AG09309 (cell line): ENCODE measurements around the gene PRR3.
A peak's percentile ranks its signal among the peaks of the same experiment; 100 is the strongest.

ENCODE experiments used
- DNase-seq: peaks from one replicate; pipeline ENCODE4 v3.0.0-alpha.2; 2010; ENCODE audit warnings: low read depth
- H3K4me3 ChIP-seq: 2 replicates; pipeline ENCODE4 v1.5.1; 2011; ENCODE audit warnings: mild to moderate bottlenecking, low read depth, low read length, moderate library complexity; ENCODE audit not compliant: control insufficient read depth
- TF ChIP-seq, protein P1 (sequence below): IDR thresholded peaks from 2 replicates; pipeline ENCODE4 v1.5.1; 2011; ENCODE audit warnings: mild to moderate bottlenecking, low read depth, low read length, inconsistent platforms; ENCODE audit not compliant: insufficient read depth, control insufficient read depth; ENCODE audit errors: missing control alignments

PRR3 gene

DNA sequence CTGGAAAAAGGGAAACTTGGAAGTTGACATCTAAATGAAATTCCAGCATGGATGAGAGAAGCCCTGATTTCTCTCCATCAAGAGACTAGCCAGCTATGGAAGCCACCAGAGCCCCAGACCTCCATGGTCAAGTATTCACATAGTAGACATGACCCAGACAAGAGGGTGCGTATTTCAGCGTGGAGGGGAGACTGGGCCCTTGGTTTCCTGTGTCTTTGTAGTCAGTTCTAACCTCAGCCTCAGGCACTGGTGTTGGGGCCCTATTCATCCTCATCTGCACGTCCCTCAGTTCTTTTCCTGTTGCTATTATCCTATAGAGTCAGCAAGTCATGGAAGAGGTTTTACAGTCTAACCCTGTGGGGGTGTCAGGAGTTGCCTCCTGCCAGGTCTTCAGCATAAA is 13.3 kb upstream of the PRR3 start:
- H3K4me3 ChIP-seq: no peak overlapping the region
- DNase-seq: no peak
- TF ChIP-seq, protein P1, sequence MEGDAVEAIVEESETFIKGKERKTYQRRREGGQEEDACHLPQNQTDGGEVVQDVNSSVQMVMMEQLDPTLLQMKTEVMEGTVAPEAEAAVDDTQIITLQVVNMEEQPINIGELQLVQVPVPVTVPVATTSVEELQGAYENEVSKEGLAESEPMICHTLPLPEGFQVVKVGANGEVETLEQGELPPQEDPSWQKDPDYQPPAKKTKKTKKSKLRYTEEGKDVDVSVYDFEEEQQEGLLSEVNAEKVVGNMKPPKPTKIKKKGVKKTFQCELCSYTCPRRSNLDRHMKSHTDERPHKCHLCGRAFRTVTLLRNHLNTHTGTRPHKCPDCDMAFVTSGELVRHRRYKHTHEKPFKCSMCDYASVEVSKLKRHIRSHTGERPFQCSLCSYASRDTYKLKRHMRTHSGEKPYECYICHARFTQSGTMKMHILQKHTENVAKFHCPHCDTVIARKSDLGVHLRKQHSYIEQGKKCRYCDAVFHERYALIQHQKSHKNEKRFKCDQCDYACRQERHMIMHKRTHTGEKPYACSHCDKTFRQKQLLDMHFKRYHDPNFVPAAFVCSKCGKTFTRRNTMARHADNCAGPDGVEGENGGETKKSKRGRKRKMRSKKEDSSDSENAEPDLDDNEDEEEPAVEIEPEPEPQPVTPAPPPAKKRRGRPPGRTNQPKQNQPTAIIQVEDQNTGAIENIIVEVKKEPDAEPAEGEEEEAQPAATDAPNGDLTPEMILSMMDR: no peak

DNA sequence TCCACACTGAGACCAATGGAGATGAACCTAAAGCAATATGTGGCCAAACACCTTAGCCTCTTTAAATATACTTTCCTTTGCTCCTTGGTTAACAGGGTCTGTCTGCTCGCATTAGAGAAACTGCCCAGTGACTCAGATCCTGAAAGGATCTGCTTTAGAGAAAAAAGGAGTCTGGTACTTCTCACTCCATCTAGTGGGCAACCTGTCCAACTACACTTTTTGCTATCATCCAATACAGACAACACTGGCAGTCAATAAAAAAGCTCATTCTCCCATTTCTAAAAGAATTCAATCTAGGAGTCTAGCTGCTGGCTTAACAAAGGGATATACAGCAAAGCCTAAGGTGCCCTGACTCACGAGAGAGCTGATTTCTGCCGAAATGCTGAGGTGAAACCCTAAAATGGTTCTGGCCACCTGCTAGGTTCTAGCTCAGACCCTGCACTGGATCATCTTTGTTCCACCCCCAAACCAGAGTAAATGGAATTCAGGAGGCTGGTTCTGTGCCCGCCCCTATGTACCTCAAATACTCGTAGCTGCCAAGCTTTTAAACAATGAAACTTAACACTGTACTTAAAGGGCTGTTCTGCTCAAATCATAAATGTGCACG is 12.3 kb upstream of the PRR3 start:
- TF ChIP-seq, protein P1: peak; percentile 73
- peak; percentile 46 for DNase-seq
- no peak overlapping the region for H3K4me3 ChIP-seq

DNA sequence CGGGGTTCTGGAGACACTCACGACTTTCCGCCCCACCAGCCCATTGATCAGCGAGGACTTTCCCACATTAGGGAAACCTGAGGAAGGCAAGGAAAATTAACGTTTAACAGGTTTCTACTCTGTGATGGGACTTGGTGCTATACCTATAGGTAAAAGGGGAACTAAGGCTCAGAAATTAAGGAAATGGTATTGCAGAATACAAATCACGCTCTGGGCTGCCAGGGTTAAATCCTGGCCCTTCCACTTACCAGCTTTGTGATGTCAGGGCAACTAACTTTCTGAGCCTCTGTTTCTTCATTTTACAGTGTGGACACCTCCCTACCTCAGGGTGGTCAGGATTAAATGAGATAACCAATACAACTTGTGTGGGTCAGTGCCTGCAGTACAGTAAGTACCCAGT is 9.6 kb upstream of the PRR3 start:
- no peak overlapping the region for H3K4me3 ChIP-seq
- no peak for DNase-seq
- TF ChIP-seq, protein P1: no peak

DNA sequence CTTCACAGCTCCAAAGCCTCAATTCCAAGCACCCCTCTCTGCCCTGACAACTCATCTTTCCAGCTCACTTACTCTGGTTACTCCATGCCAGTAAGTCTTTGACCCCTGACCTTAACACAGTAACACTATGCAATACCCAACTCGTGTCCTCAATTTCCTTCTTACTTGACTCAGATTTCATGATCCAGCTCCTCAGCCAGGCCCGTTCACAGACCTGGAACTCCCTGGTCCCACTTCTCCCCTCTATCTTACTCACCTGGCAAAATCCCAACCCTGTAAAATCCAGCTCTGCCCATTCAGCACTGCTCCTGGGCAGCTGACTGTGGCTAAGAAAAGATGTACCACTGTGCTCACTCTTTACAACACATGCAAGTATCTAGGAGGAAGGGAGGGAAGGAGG is 8.7 kb upstream of the PRR3 start:
- DNase-seq: peak; percentile 55
- H3K4me3 ChIP-seq: no peak overlapping the region
- TF ChIP-seq, protein P1: no peak

DNA sequence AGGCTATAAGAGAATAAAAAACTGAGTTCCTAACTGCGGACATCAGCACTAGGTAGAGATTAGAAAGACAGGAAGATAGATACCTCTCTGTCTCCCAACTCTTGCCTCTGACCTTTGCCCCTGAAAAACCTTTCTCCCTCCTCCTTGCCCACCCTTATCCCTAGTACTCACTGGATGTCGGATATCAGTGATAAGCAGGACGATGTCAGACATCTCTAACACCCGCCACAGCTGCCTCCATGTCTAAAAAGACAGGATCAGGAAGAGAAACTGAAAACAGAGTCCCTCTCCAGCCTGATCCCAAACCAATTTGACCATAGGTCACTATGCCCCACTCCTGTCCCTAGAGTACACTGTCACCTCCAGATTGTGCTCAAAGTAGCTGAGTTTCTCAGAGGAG is 2.7 kb upstream of the PRR3 start:
- TF ChIP-seq, protein P1: no peak
- DNase-seq: no peak
- H3K4me3 ChIP-seq: no peak overlapping the region

DNA sequence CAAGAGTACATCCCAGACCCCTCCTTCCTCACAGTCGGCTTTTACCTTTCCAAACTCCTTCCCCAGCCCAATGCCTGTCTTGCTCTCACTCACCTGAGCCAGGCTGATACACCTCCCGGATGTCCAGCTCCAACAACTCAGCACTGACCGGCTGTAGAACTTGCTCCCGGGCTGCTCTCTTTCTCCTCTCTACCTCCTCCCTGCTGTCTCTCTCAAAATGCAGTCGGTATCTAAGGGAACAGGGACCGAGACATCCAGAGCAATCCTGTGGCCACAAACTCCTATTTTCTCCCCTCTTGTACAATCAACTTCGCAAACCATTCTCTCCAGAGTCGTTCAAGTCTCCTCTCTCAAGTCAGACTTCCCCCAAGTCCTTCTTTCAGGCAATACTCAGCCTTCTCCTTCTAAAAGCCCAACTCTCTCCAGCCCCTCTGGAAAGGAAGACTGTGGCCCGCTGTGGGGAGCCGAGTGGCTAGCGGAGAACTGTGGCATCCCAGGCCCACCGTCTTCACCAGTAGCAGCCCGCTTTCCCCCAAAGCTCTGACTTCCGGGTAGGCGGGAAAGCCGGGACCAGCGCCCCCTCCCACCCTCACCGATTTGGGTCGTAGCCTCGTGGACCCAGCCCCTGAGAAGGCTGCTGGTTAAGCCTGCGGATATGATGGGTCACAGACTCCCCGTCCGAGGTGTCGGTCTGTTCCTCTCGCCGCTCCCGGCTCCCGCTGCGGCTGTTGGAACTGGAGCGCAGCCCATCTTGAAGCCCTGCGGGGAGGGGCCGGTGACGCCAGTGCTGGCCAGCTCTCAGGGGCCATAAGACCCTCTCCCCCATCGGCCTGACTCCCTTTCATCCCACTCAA is 1.9 kb upstream of the PRR3 start:
- DNase-seq: no peak
- peak overlapping the region; percentile 87 for H3K4me3 ChIP-seq
- TF ChIP-seq, protein P1: no peak

DNA sequence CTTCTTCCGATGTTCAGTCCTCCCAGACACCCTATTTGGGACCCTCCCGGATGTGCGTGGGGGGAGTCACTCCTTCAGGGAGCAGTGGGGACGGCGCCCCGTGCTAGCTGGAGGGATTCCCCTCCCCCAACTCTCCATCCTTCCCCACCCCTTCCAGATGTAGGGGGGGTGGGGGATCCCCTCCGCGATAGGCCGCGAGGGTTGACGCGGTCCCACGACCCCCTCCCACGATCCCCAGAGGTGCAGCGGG is 1.4 kb upstream of the PRR3 start:
- TF ChIP-seq, protein P1: no peak
- H3K4me3 ChIP-seq: peak overlapping the region; percentile 87
- no peak for DNase-seq
